GM21528 (cell line): ENCODE results near the gene SLC7A9.
"Not testable (repeated sequence)": the region's sequence is repeated elsewhere in the genome, so short reads cannot be mapped to it uniquely, and the experiment has no call there.

ENCODE experiments used
- ATAC-seq: cut with Tn5 transposase; IDR thresholded peaks from one replicate; pipeline ENCODE4 v1.9.1; 2021; ENCODE audit warnings: mild to moderate bottlenecking, moderate library complexity; ENCODE audit not compliant: unreplicated experiment, low FRiP score

The SLC7A9 gene

GRCh38 chr19:32865326-32865725 is 4.2 kb downstream of the SLC7A9 start:
- no peak for ATAC-seq

GRCh38 chr19:32864318-32865007 is 5.1 kb downstream of the SLC7A9 start:
- no peak for ATAC-seq

GRCh38 chr19:32863841-32864240 is 5.7 kb downstream of the SLC7A9 start:
- no peak for ATAC-seq

GRCh38 chr19:32863301-32863700 is 6.3 kb downstream of the SLC7A9 start:
- no peak for ATAC-seq

- no peak for ATAC-seq
Observed at GRCh38 chr19:32862741-32863140, 6.8 kb downstream of the SLC7A9 start.

- no peak for ATAC-seq
Observed at GRCh38 chr19:32862173-32862572, 7.4 kb downstream of the SLC7A9 start.

- ATAC-seq, result no peak
Observed at GRCh38 chr19:32861596-32861995, 8.0 kb downstream of the SLC7A9 start.

- no peak for ATAC-seq
Observed at GRCh38 chr19:32859591-32859990, 10.0 kb downstream of the SLC7A9 start.

GRCh38 chr19:32858559-32858958 is 11.0 kb downstream of the SLC7A9 start:
- no peak for ATAC-seq

- no peak for ATAC-seq
Observed at GRCh38 chr19:32858155-32858554, 11.4 kb downstream of the SLC7A9 start.

GRCh38 chr19:32857584-32857983 is 12.0 kb downstream of the SLC7A9 start:
- no peak for ATAC-seq

GRCh38 chr19:32856818-32857217 is 12.7 kb downstream of the SLC7A9 start:
- ATAC-seq, result not testable (repeated sequence)

- no peak for ATAC-seq
Observed at GRCh38 chr19:32852216-32852615, 17.4 kb downstream of the SLC7A9 start.

GRCh38 chr19:32848035-32848434 is 21.5 kb downstream of the SLC7A9 start:
- not testable (repeated sequence) for ATAC-seq

GRCh38 chr19:32843716-32844245 is 25.8 kb downstream of the SLC7A9 start:
- ATAC-seq, result no peak

GRCh38 chr19:32842061-32842460 is 27.5 kb downstream of the SLC7A9 start:
- ATAC-seq, result no peak

GRCh38 chr19:32837531-32837930 is 32.0 kb downstream of the SLC7A9 start:
- ATAC-seq, result no peak

- ATAC-seq, result not testable (repeated sequence)
Observed at GRCh38 chr19:32833388-32833787, 36.2 kb downstream of the SLC7A9 start.

- not testable (repeated sequence) for ATAC-seq
Observed at GRCh38 chr19:32832825-32833224, 36.7 kb downstream of the SLC7A9 start.

GRCh38 chr19:32832094-32832493 is 37.5 kb downstream of the SLC7A9 start:
- not testable (repeated sequence) for ATAC-seq

GRCh38 chr19:32831611-32832010 is 38.0 kb downstream of the SLC7A9 start:
- ATAC-seq, result no peak

GRCh38 chr19:32830231-32831014 is 39.1 kb downstream of the SLC7A9 start:
- no peak for ATAC-seq
